Activated CD8-positive, alpha-beta T cell treated with anti-CD3 and anti-CD28 coated beads for 36 hours (primary cell): ENCODE data around the gene PRCC. TPM values are rescaled to one million over a fixed set of nuclear protein-coding genes. Genes with fewer than 3 reads are reported as not detected.

Experiments
- ATAC-seq: fragments of 200-7000 bp; cut with Tn5 transposase; one replicate; pipeline ENCODE4 v1.10.0; 2021; ENCODE audit warnings: mild to moderate bottlenecking, moderate library complexity
- CTCF ChIA-PET: fragments of 350-600 bp; sonication (Branson Sonifier 250); formaldehyde crosslinking; loops from one replicate; lab custom pipeline; 2021; ENCODE audit warnings: antibody characterized with exemption; lab: Charles Lee
- POLR2A ChIA-PET: fragments of 350-600 bp; sonication (Branson Sonifier 250); formaldehyde crosslinking; loops from one replicate; lab custom pipeline; 2021; ENCODE audit warnings: antibody characterized with exemption; lab: Charles Lee
- DNase-seq: peaks from one replicate; pipeline ENCODE4 v3.0.0-alpha.2; 2020
- H3K27ac Mint-ChIP-seq: one replicate; pipeline ENCODE4 v1.8.0; 2021; ENCODE audit warnings: mild to moderate bottlenecking, mixed read lengths
- H3K27me3 Mint-ChIP-seq: one replicate; pipeline ENCODE4 v1.8.0; 2021; ENCODE audit warnings: mixed read lengths
- H3K36me3 Mint-ChIP-seq: one replicate; pipeline ENCODE4 v1.8.0; 2021; ENCODE audit warnings: low read depth, mixed read lengths
- H3K4me1 Mint-ChIP-seq: one replicate; pipeline ENCODE4 v1.8.0; 2021; ENCODE audit warnings: low read depth, mixed read lengths
- H3K4me3 Mint-ChIP-seq: one replicate; pipeline ENCODE4 v1.8.0; 2021; ENCODE audit warnings: mild to moderate bottlenecking, moderate library complexity, mixed read lengths
- H3K9me3 Mint-ChIP-seq: one replicate; pipeline ENCODE4 v1.8.0; 2021; ENCODE audit warnings: mixed read lengths
- CTCF ChIP-seq: fragments of 200-600 bp; IDR thresholded peaks from one replicate; pipeline ENCODE4 v1.8.0; 2022; ENCODE audit warnings: antibody characterized with exemption, mild to moderate bottlenecking
- intact Hi-C: fragments of 100-400 bp; cut with micrococcal nuclease; formaldehyde crosslinking; loops from one replicate; pipeline ENCODE4 v1.10.0; 2022
- total RNA-seq, 2 experiments: library from RNA; stranded (reverse); gene quantifications; one replicate each; pipeline ENCODE4 v1.2.3, GENCODE V29; 2021

PRCC gene
- total RNA-seq, 2 experiments from 2014 or later, result 69.8 to 70.6 TPM

DNA sequence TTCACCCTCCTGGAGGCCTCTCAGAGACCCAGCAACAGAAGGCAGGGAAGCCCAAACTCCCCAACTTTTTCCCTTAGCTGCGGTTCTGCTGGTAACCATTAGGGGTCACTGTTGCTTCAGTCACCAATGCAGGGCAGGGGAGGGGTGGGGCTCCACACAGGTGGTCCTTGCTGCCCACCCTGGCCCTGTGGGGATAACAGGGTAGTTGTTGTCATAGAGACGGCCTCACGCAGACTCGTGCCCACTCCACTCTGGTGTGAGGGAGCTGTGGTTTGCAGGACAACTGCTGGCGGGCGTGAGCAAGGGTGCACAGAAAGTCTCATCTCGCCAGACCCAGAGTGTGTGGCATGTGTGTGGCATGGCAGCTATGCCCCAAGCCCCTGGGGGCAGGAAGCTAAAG is 71.6 kb downstream of the PRCC start:
- DNase-seq, result peak; percentile 64
- no peak overlapping the region for H3K27ac Mint-ChIP-seq
- ChIA-PET CTCF (interaction anchor here (0.8 to 13.7 kb wide), 34 partner anchors 9 to 307 kb away, joined by 3 to 273 read pairs (median 6); partner anchors contain the start of genes INSRR, ISG20L2, METTL25B and NTRK1), POLR2A (interaction anchor here (1.0 to 2.5 kb wide), 3 partner anchors 22 to 33 kb away, joined by 3 to 10 read pairs (median 4); partner anchors contain the start of gene SH2D2A)
- no peaks in the 10 kb centered on the region for H3K9me3 Mint-ChIP-seq
- TF ChIP-seq CTCF, result peak; percentile 95
- H3K4me1 Mint-ChIP-seq, result peaks cover 41% of the 10 kb centered on the region
- H3K36me3 Mint-ChIP-seq, result no peaks in the 10 kb centered on the region
- peak; percentile 54 for ATAC-seq
- peaks cover 39% of the 10 kb centered on the region for H3K27me3 Mint-ChIP-seq
- intact Hi-C loops, result loop anchor here (5.0 kb wide), 1 partner anchor 53 kb away; the partner anchor contains the start of gene PEAR1
- no peak overlapping the region for H3K4me3 Mint-ChIP-seq

- intact Hi-C loops, result loop anchor here (5.0 kb wide), 1 partner anchor 53 kb away; the partner anchor contains the start of gene PEAR1
- Mint-ChIP-seq H3K27ac (no peak overlapping the region), H3K36me3 (no peaks in the 10 kb centered on the region), H3K4me1 (peaks cover 40% of the 10 kb centered on the region), H3K9me3 (no peaks in the 10 kb centered on the region), H3K4me3 (no peak overlapping the region), H3K27me3 (peaks cover 44% of the 10 kb centered on the region)
- TF ChIP-seq CTCF, result no peak
- DNase-seq, result no peak
- ATAC-seq, result no peak
- ChIA-PET POLR2A (interaction anchor here (1.0 kb wide), 2 partner anchors 13 to 29 kb away, joined by 3 read pairs; no protein-coding TSS in a partner anchor), CTCF (interaction anchor here (0.9 to 13.7 kb wide), 24 partner anchors 9 to 307 kb away, joined by 3 to 273 read pairs (median 10); partner anchors contain the start of genes INSRR, ISG20L2, METTL25B and NTRK1)
Measured at GRCh38 chr1:156839426-156840109, 72.2 kb downstream of the PRCC start.

- DNase-seq (no peak), ATAC-seq (no peak)
- H3K9me3 Mint-ChIP-seq, result no peaks in the 10 kb centered on the region
- H3K27me3 Mint-ChIP-seq, result peaks cover 51% of the 10 kb centered on the region
- H3K36me3 Mint-ChIP-seq, result no peaks in the 10 kb centered on the region
- no peak for TF ChIP-seq CTCF
- ChIA-PET POLR2A (interaction anchor here (1.0 kb wide), 1 partner anchor 12 kb away, joined by 3 read pairs; no protein-coding TSS in a partner anchor), CTCF (interaction anchor here (1.2 to 13.7 kb wide), 4 partner anchors 20 to 87 kb away, joined by 4 to 273 read pairs (median 76); partner anchors contain the start of genes INSRR, NTRK1 and PEAR1)
- intact Hi-C loops, result no loop called here
- H3K4me3 Mint-ChIP-seq, result no peak overlapping the region
- H3K27ac Mint-ChIP-seq, result no peak overlapping the region
- peaks cover 41% of the 10 kb centered on the region for H3K4me1 Mint-ChIP-seq
Measured at GRCh38 chr1:156840186-156840897, 73.0 kb downstream of the PRCC start.

GRCh38 chr1:156840898-156841279 is 73.6 kb downstream of the PRCC start:
- TF ChIP-seq CTCF, result no peak
- Mint-ChIP-seq H3K4me3 (no peak overlapping the region), H3K27me3 (peaks cover 53% of the 10 kb centered on the region), H3K4me1 (peaks cover 39% of the 10 kb centered on the region), H3K9me3 (no peaks in the 10 kb centered on the region), H3K27ac (no peak overlapping the region), H3K36me3 (no peaks in the 10 kb centered on the region)
- ATAC-seq, result no peak
- intact Hi-C loops, result no loop called here
- DNase-seq, result no peak
- POLR2A ChIA-PET, result interaction anchor here (0.6 kb wide), 1 partner anchor 18 kb away, joined by 3 read pairs; no protein-coding TSS in a partner anchor
- CTCF ChIA-PET, result interaction anchor here (1.2 to 13.7 kb wide), 3 partner anchors 20 to 87 kb away, joined by 4 to 273 read pairs (median 7); partner anchors contain the start of genes INSRR and NTRK1
